Measurements from ENCODE around the gene NFKBIA.

DNA sequence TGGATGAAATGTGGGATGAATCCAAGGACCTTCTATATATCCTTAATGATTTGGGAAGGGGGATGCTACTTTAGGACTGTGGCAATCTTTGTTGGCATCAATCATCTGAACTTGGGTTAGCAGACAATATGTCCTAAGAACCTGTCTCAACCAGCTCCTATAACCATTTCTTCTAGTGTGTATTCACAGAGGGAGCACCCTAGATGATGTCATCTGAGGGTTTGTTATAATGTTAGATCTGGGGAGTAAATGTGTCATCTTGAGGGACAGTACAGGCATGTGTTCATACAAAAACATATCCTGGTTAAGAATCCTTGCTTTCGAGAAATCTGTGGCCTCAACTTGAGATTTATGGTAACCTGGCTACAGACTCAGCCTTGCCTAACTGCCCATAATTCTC is 41.9 kb upstream of the NFKBIA start:
- TF ChIP-seq POLR2A (IDR thresholded peaks at IDR 0.05; ENCODE audit: extremely low read depth, insufficient read length) (no peak), MYC (IDR thresholded peaks at IDR 0.05; ENCODE audit: low read depth, low read length) (no peak)
- TF ChIP-seq, protein P1, sequence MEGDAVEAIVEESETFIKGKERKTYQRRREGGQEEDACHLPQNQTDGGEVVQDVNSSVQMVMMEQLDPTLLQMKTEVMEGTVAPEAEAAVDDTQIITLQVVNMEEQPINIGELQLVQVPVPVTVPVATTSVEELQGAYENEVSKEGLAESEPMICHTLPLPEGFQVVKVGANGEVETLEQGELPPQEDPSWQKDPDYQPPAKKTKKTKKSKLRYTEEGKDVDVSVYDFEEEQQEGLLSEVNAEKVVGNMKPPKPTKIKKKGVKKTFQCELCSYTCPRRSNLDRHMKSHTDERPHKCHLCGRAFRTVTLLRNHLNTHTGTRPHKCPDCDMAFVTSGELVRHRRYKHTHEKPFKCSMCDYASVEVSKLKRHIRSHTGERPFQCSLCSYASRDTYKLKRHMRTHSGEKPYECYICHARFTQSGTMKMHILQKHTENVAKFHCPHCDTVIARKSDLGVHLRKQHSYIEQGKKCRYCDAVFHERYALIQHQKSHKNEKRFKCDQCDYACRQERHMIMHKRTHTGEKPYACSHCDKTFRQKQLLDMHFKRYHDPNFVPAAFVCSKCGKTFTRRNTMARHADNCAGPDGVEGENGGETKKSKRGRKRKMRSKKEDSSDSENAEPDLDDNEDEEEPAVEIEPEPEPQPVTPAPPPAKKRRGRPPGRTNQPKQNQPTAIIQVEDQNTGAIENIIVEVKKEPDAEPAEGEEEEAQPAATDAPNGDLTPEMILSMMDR (IDR thresholded peaks at IDR 0.05; ENCODE audit: low read depth, low read length): no peak

All from NB4 (cell line).